ENCODE measurements around the gene ADD1. TPM values are rescaled to one million over a fixed set of nuclear protein-coding genes. Genes with fewer than 3 reads are reported as not detected.

ADD1 gene
- total and polyA plus RNA-seq, 2 of the 13 experiments (the other 11 are each of a cell fraction or from before 2014, with no cell fraction given) = 73.9 to 122 TPM

- WGBS (ENCODE audit: low lambda C conversion rate) = 4% methylated on average over 8 of the region's 38 CpGs
- Histone ChIP-seq H2AFZ (ENCODE audit: low read length) (no peak overlapping the region), H3K4me2 (ENCODE audit: low read depth, low read length) (peak overlapping the region; percentile 88), H3K27me3 (ENCODE audit: control insufficient read depth in 1 of 2, insufficient read depth in 2 of 2, low read length in 2 of 2) (no peaks in the 10 kb centered on the region; a peak in 1 of 5 replicates), H3K9ac (ENCODE audit: insufficient read depth, low read depth, low read length) (peak overlapping the region; percentile 62), H3K27ac (ENCODE audit: extremely low read length, insufficient read depth, low read length) (no peak overlapping the region), H3K36me3 (replicated peaks in 1 of 2; ENCODE audit: control insufficient read depth in 1 of 2, insufficient read depth in 2 of 2, low read length in 2 of 2) (peaks cover 0 to under 1% of the 10 kb centered on the region in 2 experiments; a peak in 1 of 5 replicates), H3K9me3 (ENCODE audit: low read length) (no peaks in the 10 kb centered on the region), H3K4me1 (ENCODE audit: insufficient read depth, low read length) (peaks cover 31% of the 10 kb centered on the region), H3K79me2 (ENCODE audit: insufficient read depth, low read length) (peaks cover 27% of the 10 kb centered on the region), H4K20me1 (ENCODE audit: insufficient read depth, low read length) (peaks cover 9% of the 10 kb centered on the region; the same call in 1 of the 2 replicates), H3K4me3 (replicated peaks in 1 of 3; ENCODE audit: insufficient read depth in 1 of 3, low read depth in 2 of 3, low read length in 3 of 3) (peak overlapping the region; percentile 62 to 90 (median 87))
- peak; percentile 18 for ATAC-seq
- no TSS peak for BruUV-seq (replicated peaks)
- ChIA-PET POLR2A (interaction anchor here (0.6 to 2.6 kb wide), 12 partner anchors 9 to 992 kb away, joined by 3 to 16 read pairs (median 3); no protein-coding TSS in a partner anchor), CTCF (ENCODE audit: low intra/inter-chr PET ratio, low total read pairs) (interaction anchor here (1.8 kb wide), 1 partner anchor 10 kb away, joined by 10 read pairs; no protein-coding TSS in a partner anchor)
- in situ Hi-C loops (cut with HindIII; ENCODE audit: extremely low pct_ligation_motif_present, low pct_unique_long_range_greater_than_20kb) = no loop called here
- no peak for TF ChIP-seq ZNF234 (CRISPR knock-in tag; conservative IDR thresholded peaks at IDR 0.05)
- no peak for TF ChIP-seq CHD2 (IDR thresholded peaks at IDR 0.05; ENCODE audit: low read depth, low read length)
- 0 out of 2 replicates have a peak, but pooled peaks have one; percentile 1 for TF ChIP-seq NR0B2 (CRISPR knock-in tag; IDR thresholded peaks at IDR 0.05)
- no peak for TF ChIP-seq NR2C2 (CRISPR knock-in tag; IDR thresholded peaks at IDR 0.05; ENCODE audit: borderline replicate concordance)
- intact Hi-C loops (cut with micrococcal nuclease; ENCODE audit: unreplicated experiment) = no loop called here
- FAIRE-seq = no peak
- DNase-seq (ENCODE audit: low spot score) = no peak
These were observed 120.4 kb downstream of the ADD1 start for GRCh38 chr4:2963966-2964471.

DNA sequence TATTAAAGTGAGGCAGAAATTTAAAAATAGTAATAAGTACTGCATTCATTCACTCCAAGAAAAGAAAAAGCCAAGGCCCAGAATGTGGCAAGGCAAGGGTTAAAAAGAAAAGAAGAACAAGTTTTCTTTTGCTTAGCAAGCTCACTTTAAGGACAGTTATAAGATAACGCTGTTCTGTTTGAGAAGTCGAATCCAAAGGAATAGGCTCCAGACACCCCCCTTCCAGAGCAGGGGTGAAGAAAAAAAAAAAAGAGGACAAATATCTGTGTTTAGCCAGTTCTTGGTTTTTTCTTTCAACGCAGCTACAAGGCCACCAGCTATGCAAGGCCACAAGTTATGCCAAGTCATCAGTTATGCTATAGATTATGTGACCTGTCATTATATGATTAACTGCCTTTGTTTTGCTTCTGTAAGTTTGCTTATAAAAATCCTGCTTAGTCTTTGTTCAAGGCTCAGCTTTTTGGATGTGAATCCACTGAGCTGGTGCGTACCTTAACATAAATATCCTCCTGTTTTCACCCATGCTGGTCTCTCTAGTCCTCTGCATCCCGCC is 121.1 kb downstream of the ADD1 start:
- Histone ChIP-seq H3K36me3 (replicated peaks in 1 of 2; ENCODE audit: control insufficient read depth in 1 of 2, insufficient read depth in 2 of 2, low read length in 2 of 2) (no peaks in the 10 kb centered on the region), H3K9me3 (ENCODE audit: low read length) (no peaks in the 10 kb centered on the region), H3K79me2 (ENCODE audit: insufficient read depth, low read length) (peaks cover 22% of the 10 kb centered on the region), H3K27ac (ENCODE audit: extremely low read length, insufficient read depth, low read length) (no peak overlapping the region), H3K27me3 (ENCODE audit: control insufficient read depth in 1 of 2, insufficient read depth in 2 of 2, low read length in 2 of 2) (no peaks in the 10 kb centered on the region; a peak in 1 of 5 replicates), H3K4me1 (ENCODE audit: insufficient read depth, low read length) (peaks cover 25% of the 10 kb centered on the region), H3K9ac (ENCODE audit: insufficient read depth, low read depth, low read length) (peak overlapping the region; percentile 62; the same call in 1 of the 2 replicates), H3K4me3 (replicated peaks in 1 of 3; ENCODE audit: insufficient read depth in 1 of 3, low read depth in 2 of 3, low read length in 3 of 3) (peak overlapping the region in 1 of 3 experiments; percentile 90; a peak in 1 of 6 replicates), H3K4me2 (ENCODE audit: low read depth, low read length) (peak overlapping the region; percentile 88), H2AFZ (ENCODE audit: low read length) (no peak overlapping the region), H4K20me1 (ENCODE audit: insufficient read depth, low read length) (peaks cover 9% of the 10 kb centered on the region; the same call in 1 of the 2 replicates)
- no TSS peak for BruUV-seq (replicated peaks)
- 89% methylated on average over 5 of the region's 5 CpGs for WGBS (ENCODE audit: low lambda C conversion rate)
- intact Hi-C loops (cut with micrococcal nuclease; ENCODE audit: unreplicated experiment) = no loop called here
- no peak for FAIRE-seq
- DNase-seq (ENCODE audit: low spot score) = no peak
- in situ Hi-C loops (cut with HindIII; ENCODE audit: extremely low pct_ligation_motif_present, low pct_unique_long_range_greater_than_20kb) = no loop called here
- ATAC-seq = no peak
- TF ChIP-seq MAFK (conservative IDR thresholded peaks at IDR 0.05 in 1 of 2, IDR thresholded peaks at IDR 0.05 in 1 of 2; ENCODE audit: low read length in 2 of 2) = peak in 1 of 2 experiments; percentile 76; a peak in 3 of 4 replicates
- TF ChIP-seq ZNF652 (CRISPR knock-in tag; IDR thresholded peaks at IDR 0.05; ENCODE audit: borderline replicate concordance, low read depth) = peak; percentile 75
- no peak for TF ChIP-seq RFX5 (IDR thresholded peaks at IDR 0.05; ENCODE audit: low read depth, low read length)
- TF ChIP-seq MAFF (IDR thresholded peaks at IDR 0.05; ENCODE audit: low read depth, low read length) = peak; percentile 73
- TF ChIP-seq, protein P1, sequence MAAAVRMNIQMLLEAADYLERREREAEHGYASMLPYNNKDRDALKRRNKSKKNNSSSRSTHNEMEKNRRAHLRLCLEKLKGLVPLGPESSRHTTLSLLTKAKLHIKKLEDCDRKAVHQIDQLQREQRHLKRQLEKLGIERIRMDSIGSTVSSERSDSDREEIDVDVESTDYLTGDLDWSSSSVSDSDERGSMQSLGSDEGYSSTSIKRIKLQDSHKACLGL (CRISPR knock-in tag; IDR thresholded peaks at IDR 0.05) = no peak
- ChIA-PET CTCF (ENCODE audit: low intra/inter-chr PET ratio, low total read pairs) (interaction anchor here (1.0 kb wide), 1 partner anchor 10 kb away, joined by 6 read pairs; no protein-coding TSS in a partner anchor), POLR2A (no interaction called here)
